Panc1 (cell line): ENCODE measurements around the gene ZFP3. TPM values are rescaled to one million over a fixed set of nuclear protein-coding genes. Genes with fewer than 3 reads are reported as not detected.

Experiments
- total RNA-seq: library from RNA; stranded (reverse); gene quantifications from one replicate; pipeline ENCODE4 v1.2.1, GENCODE V29; 2021; ENCODE audit not compliant: unreplicated experiment

Gene ZFP3
- total RNA-seq, 1 experiment from 2014 or later = not detected

Other genes starting within 250 kb of the ZFP3 start
- 78.2 TPM for gene MINK1, start 245.1 kb upstream of the ZFP3 start, total RNA-seq
- 2.4 TPM for gene C17orf107, start 178.9 kb upstream of the ZFP3 start, total RNA-seq
- 0.13 TPM for gene CHRNE, start 175.4 kb upstream of the ZFP3 start, total RNA-seq
- gene GP1BA, start 146.2 kb upstream of the ZFP3 start, total RNA-seq = 0.15 TPM
- 65.9 TPM for gene SLC25A11, start 138.4 kb upstream of the ZFP3 start, total RNA-seq
- gene RNF167, start 138.2 kb upstream of the ZFP3 start, total RNA-seq = 95.8 TPM
- gene PFN1, start 129.9 kb upstream of the ZFP3 start, total RNA-seq = 1,074 TPM
- 23.4 TPM for gene ENO3, start 127.3 kb upstream of the ZFP3 start, total RNA-seq
- gene SPAG7, start 110.7 kb upstream of the ZFP3 start, total RNA-seq = 43.4 TPM
- gene CAMTA2, start 90.8 kb upstream of the ZFP3 start, total RNA-seq = 22.7 TPM
- 1.7 TPM for gene INCA1, start 80.9 kb upstream of the ZFP3 start, total RNA-seq
- gene KIF1C, start 80.5 kb upstream of the ZFP3 start, total RNA-seq = 117 TPM
- gene SLC52A1, start 43.0 kb upstream of the ZFP3 start, total RNA-seq = 0.54 TPM
- 8.7 TPM for gene ZNF232, start 33.4 kb downstream of the ZFP3 start, total RNA-seq
- gene USP6, start 37.6 kb downstream of the ZFP3 start, total RNA-seq = 0.08 TPM
- gene ZNF594, start 113.4 kb downstream of the ZFP3 start, total RNA-seq = 5.6 TPM
- gene SCIMP, start 156.4 kb downstream of the ZFP3 start, total RNA-seq = not detected
- gene RABEP1, start 203.8 kb downstream of the ZFP3 start, total RNA-seq = 28.2 TPM